K562 (cell line): Measurements from ENCODE around the gene CRABP2. TPM values are rescaled to one million over a fixed set of nuclear protein-coding genes. Genes with fewer than 3 reads are reported as not detected.

Experiments used
- ATF2 ChIP-seq: sonication (generic); formaldehyde crosslinking; IDR thresholded peaks from 2 replicates; pipeline ENCODE4 v1.8.1; 2022; ENCODE audit warnings: missing genetic modification reagents
- BDP1 ChIP-seq: IDR thresholded peaks from 3 replicates; pipeline ENCODE4 v1.6.1; 2011; ENCODE audit not compliant: insufficient read length, insufficient read depth
- CBX3 ChIP-seq, 2 experiments: IDR thresholded peaks; 1 replicate in 1 of 2; 2 replicates in 1 of 2; pipeline ENCODE4 v1.6.1; 2012; ENCODE audit warnings: inconsistent platforms in 2 of 2, low read length in 2 of 2, borderline replicate concordance in 1 of 2, control low read depth in 1 of 2
- DEAF1 ChIP-seq: fragments of 450-650 bp; formaldehyde crosslinking; IDR thresholded peaks from 2 replicates; pipeline ENCODE4 v1.4.0; 2020; ENCODE audit warnings: mild to moderate bottlenecking, moderate library complexity
- ELF2 ChIP-seq: fragments of 250-450 bp; sonication (Bioruptor Pico); IDR thresholded peaks from 2 replicates; pipeline ENCODE4 v1.5.0; 2021; ENCODE audit warnings: mild to moderate bottlenecking
- LEF1 ChIP-seq: fragments of 450-650 bp; IDR thresholded peaks from 2 replicates; pipeline ENCODE4 v1.6.1; 2016; ENCODE audit warnings: mild to moderate bottlenecking
- NFATC3 ChIP-seq: fragments of 450-650 bp; IDR thresholded peaks from 2 replicates; pipeline ENCODE4 v1.6.1; 2017; ENCODE audit warnings: mild to moderate bottlenecking
- NFIC ChIP-seq: fragments of 450-650 bp; IDR thresholded peaks from 2 replicates; pipeline ENCODE4 v1.6.1; 2017; ENCODE audit warnings: mild to moderate bottlenecking, inconsistent platforms
- RAD51 ChIP-seq: fragments of 450-650 bp; IDR thresholded peaks from 2 replicates; pipeline ENCODE4 v1.7.1; 2016; ENCODE audit warnings: low read depth, mild to moderate bottlenecking, borderline replicate concordance
- RERE ChIP-seq: sonication (generic); formaldehyde crosslinking; IDR thresholded peaks from 2 replicates; pipeline ENCODE4 v1.8.0; 2023; ENCODE audit warnings: missing genetic modification reagents, mild to moderate bottlenecking, borderline replicate concordance
- SOX6 ChIP-seq: fragments of 450-650 bp; IDR thresholded peaks from 2 replicates; pipeline ENCODE4 v1.6.1; 2014; ENCODE audit warnings: mild to moderate bottlenecking
- SP2 ChIP-seq: IDR thresholded peaks from 2 replicates; pipeline ENCODE4 v1.6.1; 2011; ENCODE audit warnings: mild to moderate bottlenecking, low read depth, low read length, moderate library complexity; ENCODE audit not compliant: poor library complexity, severe bottlenecking; ENCODE audit errors: extremely low read depth
- SRSF9 ChIP-seq: fragments of 200-400 bp; formaldehyde crosslinking; IDR thresholded peaks from 2 replicates; pipeline ENCODE4 v1.6.1; 2017; ENCODE audit warnings: low read depth, low read length, borderline replicate concordance
- TCF3 ChIP-seq: sonication (generic); formaldehyde crosslinking; IDR thresholded peaks from 2 replicates; pipeline ENCODE4 v1.4.0; 2020; ENCODE audit warnings: mild to moderate bottlenecking, missing genetic modification reagents
- ZBTB8A ChIP-seq: fragments of 450-650 bp; IDR thresholded peaks from 2 replicates; pipeline ENCODE4 v1.6.1; 2018; ENCODE audit warnings: mild to moderate bottlenecking, moderate library complexity; ENCODE audit not compliant: partially characterized antibody
- ZKSCAN3 ChIP-seq: fragments of 250-450 bp; sonication (Bioruptor Pico); IDR thresholded peaks from 2 replicates; pipeline ENCODE4 v1.4.0; 2020
- polyA plus RNA-seq, 8 experiments: library from polyadenylated mRNA; depleted of rRNA in 4 of 8; stranded (reverse) in 5 of 8; unstranded in 3 of 8; fragments of >200 nt; fragmentation: Nextera tagmentation in 2 of 8; fragmentation: Illumina TruSeq in 1 of 8; extraction: Ambion mirVana in 2 of 8; extraction: Trizol in 1 of 8; gene quantifications; 2 replicates each; pipeline versions ENCODE4 v1.2.1 to v1.2.3, GENCODE V29; 2011 to 2014; ENCODE audit warnings: inconsistent platforms in 1 of 8, missing spikeins in 1 of 8
- total RNA-seq, 7 experiments: library from RNA; depleted of rRNA in 6 of 7; stranded (reverse); fragments of >200 nt in 6 of 7; fragmentation: Illumina TruSeq in 2 of 7; extraction: Trizol in 2 of 7; gene quantifications; 2 replicates each; pipeline versions ENCODE4 v1.2.1 to v1.2.3, GENCODE V29; 2011 to 2021; ENCODE audit warnings: low replicate concordance in 1 of 7
- TF ChIP-seq, protein P1 (sequence below): fragments of 200-800 bp; sonication (Bioruptor generic); IDR thresholded peaks from 2 replicates; pipeline ENCODE4 v1.6.1; 2017; ENCODE audit warnings: missing genetic modification characterization, missing compliant biosample characterization
- TF ChIP-seq, protein P2 (sequence below): fragments of 450-650 bp; formaldehyde crosslinking; IDR thresholded peaks from 2 replicates; pipeline ENCODE4 v1.4.0; 2022; ENCODE audit warnings: missing genetic modification characterization

Gene CRABP2
- total and polyA plus RNA-seq, 9 of the 15 experiments (the other 6 are each of a cell fraction or from before 2014, with no cell fraction given) = 0.30 to 2.5 (median 0.82) TPM

GRCh38 chr1:156663178-156663577 lies 42.2 kb downstream of the CRABP2 start (continued):
- TF ChIP-seq, protein P1, sequence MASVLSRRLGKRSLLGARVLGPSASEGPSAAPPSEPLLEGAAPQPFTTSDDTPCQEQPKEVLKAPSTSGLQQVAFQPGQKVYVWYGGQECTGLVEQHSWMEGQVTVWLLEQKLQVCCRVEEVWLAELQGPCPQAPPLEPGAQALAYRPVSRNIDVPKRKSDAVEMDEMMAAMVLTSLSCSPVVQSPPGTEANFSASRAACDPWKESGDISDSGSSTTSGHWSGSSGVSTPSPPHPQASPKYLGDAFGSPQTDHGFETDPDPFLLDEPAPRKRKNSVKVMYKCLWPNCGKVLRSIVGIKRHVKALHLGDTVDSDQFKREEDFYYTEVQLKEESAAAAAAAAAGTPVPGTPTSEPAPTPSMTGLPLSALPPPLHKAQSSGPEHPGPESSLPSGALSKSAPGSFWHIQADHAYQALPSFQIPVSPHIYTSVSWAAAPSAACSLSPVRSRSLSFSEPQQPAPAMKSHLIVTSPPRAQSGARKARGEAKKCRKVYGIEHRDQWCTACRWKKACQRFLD = 0 out of 2 replicates have a peak, but pooled peaks have one; percentile 42
- TF ChIP-seq, protein P2, sequence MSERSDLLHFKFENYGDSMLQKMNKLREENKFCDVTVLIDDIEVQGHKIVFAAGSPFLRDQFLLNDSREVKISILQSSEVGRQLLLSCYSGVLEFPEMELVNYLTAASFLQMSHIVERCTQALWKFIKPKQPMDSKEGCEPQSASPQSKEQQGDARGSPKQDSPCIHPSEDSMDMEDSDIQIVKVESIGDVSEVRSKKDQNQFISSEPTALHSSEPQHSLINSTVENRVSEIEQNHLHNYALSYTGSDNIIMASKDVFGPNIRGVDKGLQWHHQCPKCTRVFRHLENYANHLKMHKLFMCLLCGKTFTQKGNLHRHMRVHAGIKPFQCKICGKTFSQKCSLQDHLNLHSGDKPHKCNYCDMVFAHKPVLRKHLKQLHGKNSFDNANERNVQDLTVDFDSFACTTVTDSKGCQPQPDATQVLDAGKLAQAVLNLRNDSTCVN = no peak
- TF ChIP-seq NFATC3 (no peak), NFIC (peak; percentile 31; the same call in 1 of the 2 replicates), SRSF9 (no peak), SP2 (no peak), CBX3 (IDR thresholded peaks at IDR 0.05; ENCODE audit: borderline replicate concordance in 1 of 2, low read length in 2 of 2) (no peak), BDP1 (no peak), DEAF1 (CRISPR knock-in tag) (no peak), ATF2 (no peak), SOX6 (0 out of 2 replicates have a peak, but pooled peaks have one; percentile 16), RERE (CRISPR knock-in tag) (no peak), ELF2 (CRISPR knock-in tag) (no peak), TCF3 (CRISPR knock-in tag) (no peak), LEF1 (peak; percentile 61; the same call in 1 of the 2 replicates), ZKSCAN3 (CRISPR knock-in tag) (no peak), RAD51 (no peak), ZBTB8A (no peak)
